Measurements from ENCODE around the gene CASKIN2.
A peak's percentile ranks its signal among the peaks of the same experiment; 100 is the strongest.

Gene CASKIN2

DNA sequence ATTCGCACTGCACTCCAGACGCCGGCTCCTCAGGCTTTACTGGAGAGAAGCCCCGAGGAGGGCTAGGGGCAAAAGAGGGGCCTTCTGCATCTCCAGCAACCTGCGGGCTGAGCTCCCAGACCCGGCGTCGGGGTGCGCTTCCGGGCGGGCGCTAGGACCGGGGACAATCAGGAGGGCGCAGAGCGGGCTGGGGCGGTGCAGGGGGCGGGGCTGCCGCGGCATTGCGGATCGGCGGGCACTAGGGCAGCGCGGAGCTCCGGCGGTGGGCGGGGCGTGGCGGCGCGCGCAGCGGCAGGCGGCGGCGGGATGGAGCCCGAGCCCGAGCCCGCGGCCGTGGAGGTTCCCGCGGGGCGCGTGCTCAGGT, 900 bp upstream of the CASKIN2 start, which contains the start of gene TSEN54:
Gene TSEN54, plus strand, starts transcription at position 274 of the 364 bp plus-strand sequence. Its CDS starts 33 bp downstream, at position 307.
- Histone ChIP-seq H3K9me2 (replicated peaks; ENCODE audit: insufficient read depth, low read length) (no peaks in the 10 kb centered on the region), H3K79me2 (ENCODE audit: low read length) (peaks cover 17% of the 10 kb centered on the region), H3K36me3 (replicated peaks; ENCODE audit: insufficient read depth, low read length) (no peaks in the 10 kb centered on the region), H4K20me1 (ENCODE audit: insufficient read depth, low read length) (no peaks in the 10 kb centered on the region), H3K27ac (ENCODE audit: low read length) (peak within 1 kb of the TSS; percentile 37; the same call in 1 of the 2 replicates), H3F3A (ENCODE audit: insufficient read depth, low read length) (peaks cover 7% of the 10 kb centered on the region; the same call in 1 of the 2 replicates), H2AFZ (ENCODE audit: low read length) (peak within 1 kb of the TSS; percentile 79), H3K9me3 (replicated peaks; ENCODE audit: insufficient read depth, low read length) (no peaks in the 10 kb centered on the region), H3K4me1 (ENCODE audit: low read length) (peaks cover 13% of the 10 kb centered on the region), H3K27me3 (replicated peaks; ENCODE audit: insufficient read depth, low read length) (no peaks in the 10 kb centered on the region), H3K4me2 (ENCODE audit: low read depth, low read length) (peak within 1 kb of the TSS; percentile 87), H3K9ac (ENCODE audit: low read length) (peak within 1 kb of the TSS; percentile 66; the same call in 1 of the 2 replicates), H3K4me3 (ENCODE audit: low read length) (peak within 1 kb of the TSS; percentile 93)
- TF ChIP-seq, protein P1, sequence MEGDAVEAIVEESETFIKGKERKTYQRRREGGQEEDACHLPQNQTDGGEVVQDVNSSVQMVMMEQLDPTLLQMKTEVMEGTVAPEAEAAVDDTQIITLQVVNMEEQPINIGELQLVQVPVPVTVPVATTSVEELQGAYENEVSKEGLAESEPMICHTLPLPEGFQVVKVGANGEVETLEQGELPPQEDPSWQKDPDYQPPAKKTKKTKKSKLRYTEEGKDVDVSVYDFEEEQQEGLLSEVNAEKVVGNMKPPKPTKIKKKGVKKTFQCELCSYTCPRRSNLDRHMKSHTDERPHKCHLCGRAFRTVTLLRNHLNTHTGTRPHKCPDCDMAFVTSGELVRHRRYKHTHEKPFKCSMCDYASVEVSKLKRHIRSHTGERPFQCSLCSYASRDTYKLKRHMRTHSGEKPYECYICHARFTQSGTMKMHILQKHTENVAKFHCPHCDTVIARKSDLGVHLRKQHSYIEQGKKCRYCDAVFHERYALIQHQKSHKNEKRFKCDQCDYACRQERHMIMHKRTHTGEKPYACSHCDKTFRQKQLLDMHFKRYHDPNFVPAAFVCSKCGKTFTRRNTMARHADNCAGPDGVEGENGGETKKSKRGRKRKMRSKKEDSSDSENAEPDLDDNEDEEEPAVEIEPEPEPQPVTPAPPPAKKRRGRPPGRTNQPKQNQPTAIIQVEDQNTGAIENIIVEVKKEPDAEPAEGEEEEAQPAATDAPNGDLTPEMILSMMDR (IDR thresholded peaks at IDR 0.05; ENCODE audit: low read length): no peak
- no peak for TF ChIP-seq EZH2 (optimal IDR thresholded peaks at IDR 0.05; ENCODE audit: low read depth, low read length)
- no peak for TF ChIP-seq EZH2phosphoT487 (IDR thresholded peaks at IDR 0.05; ENCODE audit: low read length)
- DNase-seq: peak; percentile 93

DNA sequence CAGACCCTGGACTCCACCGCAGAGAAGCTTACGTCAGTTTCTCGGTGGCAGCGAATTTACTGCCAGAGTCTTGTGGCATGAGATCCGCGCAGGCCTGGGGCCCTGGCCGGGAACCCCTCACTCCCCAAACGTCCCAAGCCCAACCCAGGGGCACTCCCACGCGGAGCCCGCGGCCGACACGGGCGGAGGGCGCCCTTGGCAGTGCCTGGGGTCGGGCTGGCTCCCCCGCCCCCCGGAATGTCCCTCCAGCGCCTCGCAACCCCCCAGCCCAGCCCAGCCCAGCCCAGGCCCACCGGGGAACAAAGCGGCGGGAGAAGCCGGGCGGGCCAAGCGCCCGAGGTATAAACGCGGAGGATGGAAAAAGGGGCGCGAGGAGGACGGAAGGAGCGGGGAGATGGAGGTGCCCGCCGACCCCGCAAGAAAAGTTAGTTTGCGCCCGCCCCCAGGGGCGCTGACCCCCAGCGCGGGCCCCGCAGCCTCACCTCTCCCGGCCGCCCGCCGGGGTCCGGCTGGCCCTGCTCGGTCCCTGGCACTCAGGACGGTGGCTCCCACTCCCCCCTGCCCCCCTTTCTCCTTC, 330 bp downstream of the CASKIN2 start:
- no peak overlapping the region for H3K27ac ChIP-seq (ENCODE audit: low read length)
- H3K4me3 ChIP-seq (ENCODE audit: low read length): peak overlapping the region; percentile 63
- H3K4me1 ChIP-seq (ENCODE audit: low read length): peaks cover 13% of the 10 kb centered on the region
- H3K36me3 ChIP-seq (replicated peaks; ENCODE audit: insufficient read depth, low read length): no peaks in the 10 kb centered on the region
- H4K20me1 ChIP-seq (ENCODE audit: insufficient read depth, low read length): no peaks in the 10 kb centered on the region
- peak overlapping the region; percentile 38; the same call in 1 of the 2 replicates for H3K9ac ChIP-seq (ENCODE audit: low read length)
- TF ChIP-seq, protein P1 (IDR thresholded peaks at IDR 0.05; ENCODE audit: low read length): no peak
- TF ChIP-seq EZH2 (optimal IDR thresholded peaks at IDR 0.05; ENCODE audit: low read depth, low read length) (no peak), EZH2phosphoT487 (IDR thresholded peaks at IDR 0.05; ENCODE audit: low read length) (no peak)
- H3K27me3 ChIP-seq (replicated peaks; ENCODE audit: insufficient read depth, low read length): no peaks in the 10 kb centered on the region
- H3K9me3 ChIP-seq (replicated peaks; ENCODE audit: insufficient read depth, low read length): no peaks in the 10 kb centered on the region
- H3K79me2 ChIP-seq (ENCODE audit: low read length): peaks cover 17% of the 10 kb centered on the region
- peak overlapping the region; percentile 87; the same call in 1 of the 2 replicates for H3K4me2 ChIP-seq (ENCODE audit: low read depth, low read length)
- peaks cover 7% of the 10 kb centered on the region; the same call in 1 of the 2 replicates for H3F3A ChIP-seq (ENCODE audit: insufficient read depth, low read length)
- DNase-seq: no peak
- H3K9me2 ChIP-seq (replicated peaks; ENCODE audit: insufficient read depth, low read length): no peaks in the 10 kb centered on the region
- H2AFZ ChIP-seq (ENCODE audit: low read length): peak overlapping the region; percentile 79

DNA sequence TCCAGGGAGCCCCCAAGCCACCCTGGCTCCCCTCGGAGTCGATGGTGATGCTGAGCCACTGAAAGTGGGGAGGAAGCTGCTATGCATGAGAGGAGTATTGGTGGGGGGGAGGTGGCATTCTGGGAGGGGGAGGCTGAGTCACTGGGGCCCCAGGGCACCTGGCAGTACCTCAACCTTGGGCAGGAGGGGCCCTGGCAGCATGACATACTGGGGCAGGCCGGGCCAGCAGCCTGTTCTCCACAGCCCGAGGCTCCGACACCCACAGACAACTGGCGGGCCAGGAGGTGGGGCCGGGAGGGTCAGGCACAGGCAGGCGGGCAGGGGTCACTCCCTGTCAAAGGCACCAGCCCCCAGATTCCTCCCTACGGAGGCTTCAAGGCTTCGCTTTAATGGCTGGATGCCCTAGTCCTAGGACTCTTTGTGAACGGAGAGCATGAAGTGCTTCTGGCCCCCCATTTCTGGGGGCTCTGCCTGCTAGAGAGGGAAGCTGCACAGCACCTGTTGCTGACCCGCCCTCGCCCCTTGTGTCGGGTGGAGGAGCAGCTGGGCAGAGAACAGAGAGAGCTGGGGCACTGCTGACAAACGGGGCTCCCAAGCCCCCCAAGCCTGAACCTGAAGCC, 928 bp downstream of the CASKIN2 start:
- peaks cover 7% of the 10 kb centered on the region; the same call in 1 of the 2 replicates for H3F3A ChIP-seq (ENCODE audit: insufficient read depth, low read length)
- H3K4me1 ChIP-seq (ENCODE audit: low read length): peaks cover 13% of the 10 kb centered on the region
- H3K9ac ChIP-seq (ENCODE audit: low read length): peak overlapping the region; percentile 38; the same call in 1 of the 2 replicates
- H2AFZ ChIP-seq (ENCODE audit: low read length): no peak overlapping the region
- H3K27ac ChIP-seq (ENCODE audit: low read length): no peak overlapping the region
- H3K9me2 ChIP-seq (replicated peaks; ENCODE audit: insufficient read depth, low read length): no peaks in the 10 kb centered on the region
- TF ChIP-seq EZH2 (optimal IDR thresholded peaks at IDR 0.05; ENCODE audit: low read depth, low read length) (no peak), EZH2phosphoT487 (IDR thresholded peaks at IDR 0.05; ENCODE audit: low read length) (no peak)
- TF ChIP-seq, protein P1 (IDR thresholded peaks at IDR 0.05; ENCODE audit: low read length): no peak
- H3K36me3 ChIP-seq (replicated peaks; ENCODE audit: insufficient read depth, low read length): no peaks in the 10 kb centered on the region
- H3K4me3 ChIP-seq (ENCODE audit: low read length): peak overlapping the region; percentile 63; the same call in 1 of the 2 replicates
- no peaks in the 10 kb centered on the region for H4K20me1 ChIP-seq (ENCODE audit: insufficient read depth, low read length)
- H3K27me3 ChIP-seq (replicated peaks; ENCODE audit: insufficient read depth, low read length): no peaks in the 10 kb centered on the region
- peaks cover 17% of the 10 kb centered on the region for H3K79me2 ChIP-seq (ENCODE audit: low read length)
- no peaks in the 10 kb centered on the region for H3K9me3 ChIP-seq (replicated peaks; ENCODE audit: insufficient read depth, low read length)
- peak overlapping the region; percentile 87; the same call in 1 of the 2 replicates for H3K4me2 ChIP-seq (ENCODE audit: low read depth, low read length)
- DNase-seq: no peak

All from MM.1S (cell line).